Hematopoietic multipotent progenitor cell treated with erythropoietin and hydrocortisone succinate and interleukin-3 and kit ligand, for 4 days (in vitro differentiated cells): ENCODE measurements around the gene SRP68.
A peak's percentile ranks its signal among the peaks of the same experiment; 100 is the strongest.
"Not testable (repeated sequence)": the region's sequence is repeated elsewhere in the genome, so short reads cannot be mapped to it uniquely, and the experiment has no call there.

ENCODE experiments used
- DNase-seq: peaks from one replicate; pipeline ENCODE4 v3.0.0-alpha.2; 2015

SRP68 gene

DNA sequence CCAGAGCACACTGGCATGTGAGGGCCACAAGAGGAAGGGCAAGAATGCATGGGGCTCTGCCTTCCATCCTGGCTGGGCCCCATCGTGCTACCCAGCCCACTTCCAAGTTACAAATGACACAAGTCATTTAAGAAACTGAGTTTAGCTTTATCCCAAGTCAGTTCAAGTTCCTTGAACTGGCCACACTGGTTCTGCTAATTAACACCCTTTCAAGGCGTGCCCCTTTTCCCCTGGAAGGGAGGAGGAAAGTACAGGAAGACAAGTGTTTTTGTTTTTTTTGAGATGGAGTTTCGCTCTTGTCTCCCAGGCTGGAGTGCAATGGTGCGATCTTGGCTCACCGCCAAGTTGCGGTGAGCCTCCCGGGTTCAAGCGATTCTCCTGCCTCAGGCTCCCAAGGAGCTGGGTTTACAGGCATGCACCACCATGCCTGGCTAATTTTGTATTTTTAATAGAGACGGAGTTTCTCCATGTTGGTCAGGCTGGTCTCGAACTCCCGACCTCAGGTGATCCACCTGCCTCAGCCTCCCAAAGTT lies 27.8 kb downstream of the SRP68 start:
- DNase-seq: not testable (repeated sequence)

DNA sequence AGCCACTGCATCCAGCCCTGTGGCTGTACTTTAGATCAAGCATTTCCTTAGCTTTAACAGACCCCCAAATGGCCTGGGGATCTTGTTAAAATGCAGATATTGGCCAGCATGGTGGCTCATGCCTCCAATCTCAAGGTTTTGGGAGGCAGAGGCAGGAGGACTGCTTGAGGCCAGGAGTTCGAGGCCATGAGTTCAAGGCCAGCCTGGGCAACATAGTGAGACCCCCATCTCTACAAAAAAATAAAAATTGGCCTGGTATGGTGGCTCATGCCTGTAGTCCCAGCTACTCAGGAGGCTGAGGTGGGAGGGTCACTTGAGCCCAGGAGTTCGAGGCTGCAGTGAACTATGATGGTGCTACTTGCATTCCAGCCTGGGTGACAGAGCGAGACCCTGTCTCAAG lies 29.4 kb downstream of the SRP68 start:
- not testable (repeated sequence) for DNase-seq

DNA sequence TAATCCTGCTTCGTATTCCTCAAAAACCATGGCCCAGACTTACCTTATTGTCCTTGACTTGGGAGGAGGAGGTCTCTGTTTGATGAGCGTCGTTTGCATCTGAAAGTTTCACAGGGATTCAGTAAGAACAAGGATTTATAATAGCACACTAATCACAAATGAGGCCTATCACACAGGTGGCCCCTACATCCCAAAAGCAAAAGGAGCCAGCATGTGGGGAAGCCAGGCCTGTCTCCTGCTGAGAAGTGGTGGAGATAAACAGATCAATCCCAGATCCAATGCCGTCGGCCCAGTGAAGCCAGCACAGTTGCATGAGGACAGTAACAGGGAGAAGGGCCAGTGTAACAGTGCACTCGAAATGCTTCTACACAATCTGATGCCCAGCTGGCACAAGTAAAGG lies 31.9 kb downstream of the SRP68 start:
- no peak for DNase-seq

DNA sequence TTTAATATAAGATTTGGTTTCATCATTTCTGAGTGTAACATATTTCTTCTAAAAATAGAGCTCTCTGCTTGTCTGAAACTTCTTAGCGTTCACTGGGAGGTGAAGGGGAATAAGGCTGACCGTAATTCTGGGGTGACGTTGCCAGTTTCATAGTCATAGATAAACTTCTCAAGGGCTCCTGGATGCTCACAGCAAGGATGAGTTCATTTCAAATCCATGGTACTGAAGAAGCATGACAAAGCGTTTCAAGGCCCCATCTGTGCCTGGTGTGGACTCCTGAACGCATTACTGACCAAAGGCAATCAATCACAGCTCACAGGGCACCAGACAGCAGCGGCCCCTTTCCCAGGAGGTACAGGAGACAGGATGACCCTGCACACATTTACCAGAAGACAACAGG lies 33.2 kb downstream of the SRP68 start:
- DNase-seq: no peak

DNA sequence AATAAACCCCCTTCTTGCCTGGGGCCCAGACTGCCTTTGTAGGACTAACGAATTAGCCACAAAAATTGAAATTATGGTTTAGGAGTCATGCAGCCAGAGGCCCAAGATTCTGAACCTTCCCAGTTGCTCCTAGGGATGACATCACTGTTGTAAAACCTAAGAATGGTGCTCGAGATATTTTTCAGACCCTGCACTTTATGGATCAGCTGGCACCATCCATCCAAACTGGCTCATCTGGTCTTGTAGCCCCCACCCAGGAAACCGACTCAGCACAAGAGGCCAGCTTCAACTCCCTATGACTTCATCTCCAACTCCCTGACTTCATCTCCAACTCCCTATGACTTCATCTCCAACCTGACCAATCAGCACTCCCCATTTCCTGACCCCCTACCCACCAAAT lies 34.3 kb downstream of the SRP68 start:
- DNase-seq: no peak

DNA sequence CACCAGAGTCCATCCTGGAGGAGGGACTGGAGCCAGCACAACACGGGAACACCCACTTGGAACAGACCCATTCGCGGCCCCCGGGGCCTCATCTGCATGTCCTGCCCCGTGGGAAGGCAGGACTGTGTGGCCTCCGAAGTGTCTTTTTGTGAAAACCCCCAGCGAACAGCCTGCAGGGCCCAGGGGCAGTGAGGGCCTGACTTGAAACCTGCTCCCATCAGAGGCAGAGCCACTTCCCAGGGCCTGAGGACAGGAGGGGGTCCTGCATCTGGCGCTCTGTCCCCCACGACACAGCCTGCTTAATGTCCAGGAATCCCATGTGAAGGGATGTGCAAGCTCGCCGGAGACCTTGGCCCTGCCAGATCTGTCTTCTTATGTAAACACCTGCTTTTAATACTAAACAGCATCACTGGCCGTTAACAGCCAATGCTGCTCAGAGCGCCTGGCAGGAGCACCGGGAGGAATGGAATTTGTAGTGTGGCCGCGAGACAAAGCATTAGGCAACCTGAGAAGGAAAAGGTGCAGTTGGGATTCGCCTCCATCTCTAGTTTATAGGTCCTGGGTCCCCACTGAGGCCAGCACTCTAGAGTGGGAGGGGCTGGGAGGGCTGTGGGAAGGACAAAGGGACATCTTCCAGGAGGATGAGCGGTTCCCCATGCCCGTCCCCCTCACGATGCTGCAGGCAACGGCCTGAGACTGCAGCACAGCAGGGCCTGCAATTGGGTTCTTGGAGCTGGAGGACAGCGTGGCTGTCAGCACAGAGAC lies 35.6 kb downstream of the SRP68 start:
- DNase-seq: no peak

DNA sequence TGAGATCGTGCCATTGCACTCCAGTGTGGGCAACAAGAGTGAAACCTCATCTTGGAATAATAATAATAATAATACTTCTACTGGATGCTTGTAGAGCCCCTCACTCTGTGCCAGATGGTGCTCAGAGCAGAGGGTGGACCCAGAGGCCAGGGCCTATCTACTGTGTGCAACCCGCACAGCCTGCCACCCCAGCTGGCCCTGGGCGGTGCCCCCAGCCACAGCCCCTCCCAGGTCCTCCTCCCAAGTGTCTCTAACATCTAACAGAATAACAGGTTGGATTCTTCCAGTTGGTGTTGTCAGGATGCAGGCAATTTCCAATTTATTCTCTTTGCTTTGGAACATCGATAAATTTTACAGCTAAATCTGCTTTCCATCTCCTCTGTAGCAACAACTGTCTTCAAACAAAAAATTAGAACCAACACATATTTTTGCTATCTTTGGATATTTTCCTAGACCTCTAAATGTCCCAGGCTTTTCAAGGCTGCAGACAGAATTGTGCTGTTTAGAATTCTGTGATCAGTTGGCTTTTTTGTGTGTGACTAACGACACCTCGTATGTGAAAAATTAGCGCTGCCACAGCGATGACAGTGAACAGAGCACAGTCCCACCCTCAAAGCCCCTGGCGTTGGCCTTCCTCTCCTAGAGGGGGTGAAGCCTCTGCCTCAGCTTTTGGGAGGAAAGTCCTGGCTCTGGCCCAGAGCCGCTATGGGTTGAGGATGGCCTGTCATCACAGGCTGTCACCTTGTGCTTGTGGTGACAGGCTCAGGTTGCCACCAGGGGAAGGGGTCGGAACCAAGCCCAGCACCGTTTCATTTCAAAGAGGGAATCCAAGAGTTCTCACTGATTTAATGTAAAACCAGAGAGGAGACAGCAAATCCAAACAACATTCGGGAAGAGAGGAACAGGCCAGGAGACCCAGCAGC lies 37.6 kb downstream of the SRP68 start:
- peak; percentile 79 for DNase-seq

DNA sequence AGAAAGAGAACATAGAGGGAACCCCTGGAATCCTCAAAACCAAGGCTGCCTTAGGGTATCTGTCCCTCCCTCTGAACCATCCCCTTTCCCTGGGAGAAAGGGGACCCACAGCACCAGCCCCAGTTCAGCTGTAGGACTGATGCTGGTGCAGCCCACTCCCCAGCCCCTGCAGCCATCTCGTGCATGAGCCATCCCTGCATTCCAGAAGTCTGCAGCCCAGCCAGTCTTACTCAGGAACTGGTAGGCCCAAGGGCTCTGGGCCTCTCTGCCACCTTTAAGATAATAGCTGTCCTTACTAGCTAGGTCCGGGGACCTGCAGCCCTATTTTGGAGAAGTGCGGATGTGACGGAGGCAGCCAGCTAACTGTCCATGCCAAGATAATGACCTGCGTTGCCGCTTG lies 39.2 kb downstream of the SRP68 start:
- no peak for DNase-seq

DNA sequence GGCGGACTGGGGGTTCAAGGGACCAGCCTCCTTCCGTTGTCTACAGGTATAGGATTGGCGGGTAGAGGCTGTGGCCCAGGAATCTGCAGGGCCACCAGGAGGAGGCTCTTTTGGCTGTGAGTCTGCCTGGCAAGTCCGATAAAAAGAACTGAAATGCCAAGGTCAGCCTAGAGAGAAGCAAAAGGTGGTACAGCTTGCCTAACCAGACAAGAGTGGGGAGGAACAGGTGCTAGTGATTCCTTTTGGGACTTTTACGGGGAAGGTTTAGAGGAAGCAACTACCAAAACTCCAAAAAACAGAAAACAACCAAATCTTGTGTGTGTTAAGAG lies 39.6 kb downstream of the SRP68 start:
- no peak for DNase-seq

DNA sequence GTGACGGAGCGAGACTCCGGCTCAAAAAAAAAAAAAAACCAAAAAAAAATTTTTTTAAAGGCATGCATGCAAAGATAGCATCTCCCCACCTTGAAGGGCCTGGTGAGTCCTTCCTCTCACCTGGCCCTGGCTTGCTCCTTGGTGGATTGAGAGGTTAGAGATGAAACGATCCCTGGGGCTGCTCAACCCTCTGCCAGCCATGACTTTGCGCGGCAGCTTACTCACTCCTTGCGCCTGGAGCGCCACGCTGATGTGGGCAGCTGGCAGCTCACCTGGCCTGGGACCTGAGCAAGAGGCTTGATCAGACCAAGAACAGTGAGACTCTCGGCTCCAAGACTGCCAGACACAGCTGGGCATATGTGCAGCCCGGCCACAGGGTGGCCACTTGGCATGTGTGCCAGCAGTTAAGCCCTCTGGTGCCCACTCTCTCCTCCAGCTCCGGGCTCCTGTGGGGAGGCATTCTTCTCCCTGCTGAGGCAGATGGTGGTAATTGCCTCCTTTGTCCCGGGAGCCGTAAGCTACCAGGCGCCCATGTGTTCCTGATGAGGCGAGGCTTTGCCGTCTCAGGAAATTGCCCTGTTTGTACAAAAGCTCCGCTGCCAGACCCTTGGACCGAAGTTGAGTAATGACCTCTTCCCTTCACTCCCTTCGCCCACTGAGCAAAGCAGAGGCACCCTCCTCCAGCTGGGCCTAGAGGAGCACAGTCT lies 40.1 kb downstream of the SRP68 start:
- DNase-seq: peak; percentile 38

DNA sequence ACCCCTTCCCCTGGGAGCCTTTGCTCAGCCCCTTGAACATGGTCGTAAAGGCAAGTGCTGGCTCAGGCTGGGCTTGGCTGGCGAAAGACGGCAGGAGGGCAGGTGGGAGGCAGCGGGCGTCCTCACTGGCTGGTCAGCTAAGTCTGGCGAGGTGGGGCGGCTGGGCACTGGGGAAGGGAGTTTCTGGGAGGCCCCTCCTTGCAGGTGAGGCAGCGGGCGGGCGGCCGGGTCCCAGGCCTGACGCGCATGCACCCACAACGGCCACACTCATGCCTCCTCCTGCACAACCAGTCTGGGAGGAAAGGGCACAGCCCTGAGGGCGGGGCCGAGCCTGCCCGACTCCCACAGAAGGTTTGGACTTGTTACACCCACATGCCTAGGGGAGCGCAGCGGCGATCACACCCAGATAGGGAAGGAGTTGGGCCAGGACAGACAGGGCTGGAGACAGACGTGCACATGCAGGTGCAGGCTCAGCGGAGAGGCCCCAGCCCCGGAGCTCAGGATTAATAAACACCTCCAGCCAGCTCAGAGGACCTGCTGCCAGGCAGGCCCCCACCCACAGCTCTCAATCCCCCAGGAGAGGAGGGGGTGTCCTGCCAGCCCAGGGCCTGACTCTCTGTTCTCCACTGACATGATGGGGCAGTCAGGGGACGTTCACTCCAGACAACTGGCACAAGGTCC lies 45.0 kb downstream of the SRP68 start, which contains the start of gene EVPL:
Gene EVPL, minus strand, starts transcription at position 148 of the 681 bp plus-strand sequence. Its CDS starts 108 bp downstream, at position 40.
- peak; percentile 79 for DNase-seq

DNA sequence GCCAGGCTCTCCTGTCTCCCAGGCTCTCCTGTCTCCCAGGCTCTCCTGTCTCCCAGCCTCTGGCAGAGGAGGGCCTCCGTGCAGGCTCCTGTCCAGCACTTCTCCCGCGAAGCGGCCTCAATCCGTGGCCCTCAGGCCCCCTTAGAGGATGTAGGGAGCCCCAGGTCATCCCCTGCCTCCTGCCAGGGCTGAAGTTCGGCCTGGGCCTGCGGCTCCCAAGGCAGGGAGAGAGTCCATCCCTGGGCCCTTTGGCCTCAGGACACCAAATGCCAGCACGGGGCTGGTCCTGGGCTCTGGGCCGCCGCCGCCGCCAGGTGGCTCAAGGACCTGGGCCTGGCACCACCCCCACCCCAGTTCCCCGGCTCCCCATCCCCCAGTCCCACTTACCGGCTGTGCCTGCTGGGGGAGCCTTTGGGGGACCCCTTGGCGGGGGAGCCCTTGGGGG lies 45.6 kb downstream of the SRP68 start:
- no peak for DNase-seq

DNA sequence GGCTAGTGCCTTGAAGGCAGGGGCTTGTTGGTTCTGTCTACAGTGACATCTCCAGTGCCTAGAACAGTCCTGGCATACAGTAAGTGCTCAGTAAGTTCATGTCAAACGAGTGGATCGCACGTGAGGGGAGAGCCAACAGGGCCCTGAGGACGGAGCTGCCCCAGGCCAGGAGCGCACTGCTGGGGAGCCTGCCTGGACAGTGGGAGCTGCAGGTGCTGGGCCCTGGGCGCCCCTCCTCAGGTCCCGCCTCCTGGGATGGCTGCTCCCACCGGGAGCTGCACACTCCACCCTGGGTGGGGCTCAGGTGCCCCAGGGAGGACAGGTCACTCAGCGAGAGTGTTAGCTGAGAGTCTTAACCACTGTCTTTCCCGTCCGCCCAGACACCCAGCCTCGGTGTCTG lies 47.0 kb downstream of the SRP68 start:
- no peak for DNase-seq

DNA sequence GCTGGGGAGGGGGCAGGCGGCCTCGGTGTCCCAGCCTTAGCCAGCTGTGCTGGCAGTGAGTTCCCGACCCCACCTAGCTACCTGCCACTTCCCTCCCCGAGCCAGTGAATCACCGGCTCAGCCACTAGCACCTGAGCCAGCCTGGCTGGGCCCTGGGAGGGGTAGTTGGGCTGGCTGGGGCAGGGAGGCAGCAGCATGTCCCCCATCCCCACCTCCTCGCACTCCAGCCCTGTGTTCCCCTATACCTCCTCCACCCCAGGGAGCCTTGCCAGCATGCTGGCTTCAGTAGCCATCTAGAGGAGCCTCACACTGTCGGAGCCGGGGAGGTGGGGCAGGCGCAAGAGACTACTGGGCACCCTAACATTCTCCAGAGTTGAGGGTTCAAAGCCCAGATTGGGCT lies 48.0 kb downstream of the SRP68 start:
- no peak for DNase-seq

DNA sequence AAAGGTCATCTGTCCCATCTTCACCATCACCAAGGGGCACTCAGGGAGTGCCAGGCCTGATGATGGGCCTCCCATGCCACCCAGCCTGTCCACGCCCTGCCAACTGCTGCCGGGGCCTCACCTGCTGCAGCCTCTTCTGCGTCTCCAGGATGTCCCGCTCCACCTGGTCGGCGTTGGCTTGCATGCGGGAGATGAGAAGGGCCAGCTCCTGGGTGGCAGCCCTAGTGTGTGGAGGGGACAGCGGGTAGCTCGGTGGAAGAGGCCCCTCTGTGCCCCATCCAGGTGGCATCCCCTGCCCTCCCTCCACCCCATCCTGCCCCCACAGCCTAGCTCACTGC lies 48.4 kb downstream of the SRP68 start:
- no peak for DNase-seq

DNA sequence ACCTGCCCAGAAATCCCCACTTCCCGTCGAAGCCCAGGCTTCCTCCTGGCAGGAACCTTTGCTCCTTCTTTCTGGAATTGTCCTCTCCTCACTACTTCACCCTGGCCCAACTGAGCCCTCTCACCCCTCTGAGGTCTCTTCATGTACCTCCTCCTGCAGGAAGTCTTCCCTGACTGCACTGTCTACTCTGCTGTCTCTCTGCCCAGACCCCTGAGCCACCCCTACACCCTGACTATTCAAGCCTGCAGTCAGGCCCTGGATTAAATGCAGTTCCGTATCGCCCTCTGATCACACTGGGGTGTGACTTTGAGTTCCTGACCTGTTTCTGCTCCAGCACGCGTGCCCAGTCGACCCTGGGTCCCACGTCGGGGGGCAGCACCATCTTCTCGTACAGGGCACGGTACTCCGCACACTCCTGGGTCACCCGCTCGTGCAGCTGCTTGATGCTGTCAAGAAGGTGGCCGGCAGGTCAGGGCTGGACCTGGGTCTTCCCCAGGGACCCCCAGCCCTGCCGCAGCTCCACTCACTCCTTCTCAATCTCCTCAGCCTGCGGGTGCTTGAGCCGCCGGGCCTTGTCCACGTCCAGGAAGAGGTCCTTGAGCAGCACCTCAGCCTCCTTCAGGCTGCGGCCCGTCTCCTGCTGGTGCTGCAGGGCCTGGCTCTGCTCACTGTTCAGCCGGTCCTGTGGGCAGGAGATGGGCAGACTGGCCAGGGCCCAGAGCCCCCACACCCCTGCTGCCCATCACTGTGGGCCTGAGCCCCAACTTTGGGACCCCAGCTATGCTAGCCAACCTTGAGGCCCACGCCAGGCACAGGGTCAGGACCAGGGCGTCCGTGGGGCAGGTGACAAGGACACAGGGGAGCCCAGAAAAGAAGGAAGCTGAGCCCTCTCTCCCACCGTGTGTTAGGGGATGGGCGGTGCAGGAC lies 49.1 kb downstream of the SRP68 start:
- no peak for DNase-seq

DNA sequence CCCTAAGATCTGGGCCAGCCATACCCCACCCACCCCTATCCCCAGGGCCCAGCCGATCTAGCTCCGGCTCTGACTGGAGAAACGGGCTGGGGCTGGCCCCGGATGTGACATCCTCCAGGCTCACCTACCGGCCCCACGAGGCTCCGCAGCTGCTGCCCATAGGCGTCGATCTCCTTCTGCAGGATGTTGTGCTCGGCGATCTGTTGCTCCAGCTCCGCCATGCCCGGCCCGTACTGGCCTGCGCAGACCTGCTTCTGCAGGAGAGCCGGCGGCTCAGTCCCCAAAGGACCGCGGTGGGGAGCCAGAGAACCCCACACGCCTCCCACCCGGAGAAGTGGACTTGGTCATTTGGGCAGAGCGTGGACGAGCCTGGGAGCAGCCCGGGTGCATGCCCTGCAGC lies 50.0 kb downstream of the SRP68 start:
- DNase-seq: no peak

DNA sequence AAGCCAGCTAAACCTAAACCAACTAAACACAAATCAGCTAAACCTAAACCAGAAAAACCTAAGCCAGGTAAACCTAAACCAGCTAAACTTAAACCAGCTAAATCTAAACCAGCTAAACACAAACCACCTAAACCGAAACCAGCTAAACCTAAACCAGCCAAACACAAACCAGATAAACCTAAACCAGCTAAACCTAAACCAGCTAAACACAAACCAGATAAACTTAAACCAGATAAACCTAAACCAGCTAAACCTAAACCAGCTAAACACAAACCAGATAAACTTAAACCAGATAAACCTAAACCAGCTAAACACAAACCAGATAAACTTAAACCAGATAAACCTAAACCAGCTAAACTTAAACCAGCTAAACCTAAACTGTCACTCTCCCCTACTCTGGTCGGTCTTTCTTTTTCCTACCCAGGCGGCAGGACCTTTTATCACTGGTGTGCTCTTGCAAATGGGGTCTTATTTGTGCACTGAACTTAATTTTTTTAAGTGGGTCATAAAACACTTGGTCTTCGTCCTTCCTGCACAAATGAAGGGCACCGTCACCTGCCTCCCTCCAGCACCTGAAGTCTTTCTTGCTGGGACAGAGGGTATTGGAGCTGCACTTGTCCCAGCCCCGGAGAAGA lies 52.4 kb downstream of the SRP68 start:
- no peak for DNase-seq

DNA sequence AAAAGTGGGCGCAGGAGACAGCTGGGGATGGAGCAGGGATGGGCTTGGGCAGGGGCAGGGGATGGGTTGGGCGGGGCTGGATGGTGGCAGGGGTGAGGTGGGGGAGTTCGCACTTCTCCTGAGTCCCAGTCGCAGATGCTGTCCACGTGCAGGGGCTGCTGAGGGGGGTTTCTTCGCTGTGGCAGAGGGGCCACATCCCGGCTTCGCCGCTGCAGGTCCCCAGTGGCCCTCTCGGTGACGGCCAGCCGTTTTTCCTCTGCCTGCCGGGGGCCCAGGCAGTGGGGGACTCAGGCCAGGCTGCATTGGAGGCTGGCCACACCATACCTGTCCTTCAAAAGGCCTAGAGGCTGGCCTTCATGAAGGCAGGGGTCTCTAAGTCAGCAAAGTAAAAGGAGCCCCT lies 53.5 kb downstream of the SRP68 start:
- DNase-seq: no peak

DNA sequence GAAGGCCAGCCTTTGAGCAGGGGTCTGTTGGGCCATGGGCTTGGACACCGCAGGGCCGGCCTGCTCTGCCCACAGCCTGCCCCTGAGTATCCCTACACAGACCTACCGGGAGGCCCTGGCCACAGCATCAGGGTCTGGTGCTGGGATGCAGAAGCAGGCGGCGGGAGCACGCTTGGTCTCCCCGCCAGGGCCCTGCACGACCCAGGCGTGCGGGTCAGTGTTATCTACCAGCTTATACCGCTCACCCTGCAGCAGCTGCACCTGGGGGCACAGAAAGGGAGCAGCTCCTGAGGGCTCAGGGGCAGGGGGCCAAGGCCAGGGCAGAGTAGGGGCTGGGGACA lies 54.0 kb downstream of the SRP68 start:
- DNase-seq: no peak
